CD4-positive, alpha-beta memory T cell (primary cell): Measurements from ENCODE around the gene RAPH1. TPM values are rescaled to one million over a fixed set of nuclear protein-coding genes. Genes with fewer than 3 reads are reported as not detected.
"Not testable (repeated sequence)": the region's sequence is repeated elsewhere in the genome, so short reads cannot be mapped to it uniquely, and the experiment has no call there.

Experiments
- CTCF ChIA-PET: fragments of 350-600 bp; sonication (Branson Sonifier 250); formaldehyde crosslinking; loops from one replicate; lab custom pipeline; 2021; ENCODE audit warnings: inconsistent platforms; ENCODE audit not compliant: partially characterized antibody; lab: Charles Lee
- POLR2A ChIA-PET: fragments of 350-600 bp; sonication (Branson Sonifier 250); formaldehyde crosslinking; loops from one replicate; lab custom pipeline; 2021; ENCODE audit not compliant: partially characterized antibody; lab: Charles Lee
- DNase-seq, 5 donors: peaks; one replicate each; pipeline versions ENCODE4 v3.0.0 to v3.0.0-alpha.2; 2020 to 2022; ENCODE audit warnings: mixed read lengths in 1 of 5
- H3K27ac ChIP-seq: one replicate; pipeline ENCODE4 v1.7.0; 2013; ENCODE audit warnings: low read depth, low read length
- H3K27me3 ChIP-seq: 2 replicates; pipeline ENCODE4 v1.7.0; 2013; ENCODE audit warnings: mild to moderate bottlenecking, low read length, moderate library complexity; ENCODE audit not compliant: insufficient read depth
- H3K36me3 ChIP-seq: 2 replicates; pipeline ENCODE4 v1.7.0; 2013; ENCODE audit warnings: mild to moderate bottlenecking, low read length, moderate library complexity; ENCODE audit not compliant: insufficient read depth
- H3K4me1 ChIP-seq: 2 replicates; pipeline ENCODE4 v1.7.0; 2013; ENCODE audit warnings: mild to moderate bottlenecking, low read length, moderate library complexity; ENCODE audit not compliant: insufficient read depth
- H3K4me3 ChIP-seq, 2 donors: one replicate each; pipeline ENCODE4 v1.7.0; 2013; ENCODE audit warnings: low read length in 2 of 2, mild to moderate bottlenecking in 1 of 2
- H3K9me3 ChIP-seq, 2 donors: one replicate each; pipeline ENCODE4 v1.7.0; 2013; ENCODE audit warnings: low read length in 2 of 2, control low read depth in 1 of 2; ENCODE audit not compliant: control insufficient read depth in 1 of 2
- H3K27ac Mint-ChIP-seq, 7 donors: one replicate each; pipeline ENCODE4 v1.8.0; 2020 to 2021; ENCODE audit warnings: mixed read lengths in 7 of 7, mild to moderate bottlenecking in 6 of 7, inconsistent platforms in 3 of 7, moderate library complexity in 3 of 7
- H3K27me3 Mint-ChIP-seq, 2 donors: one replicate each; pipeline ENCODE4 v1.8.0; 2020 to 2021; ENCODE audit warnings: mixed read lengths in 2 of 2
- H3K36me3 Mint-ChIP-seq, 2 donors: one replicate each; pipeline ENCODE4 v1.8.0; 2020 to 2021; ENCODE audit warnings: mixed read lengths in 2 of 2, inconsistent platforms in 1 of 2, mild to moderate bottlenecking in 1 of 2
- H3K4me1 Mint-ChIP-seq, 4 donors: one replicate each; pipeline ENCODE4 v1.8.0; 2020 to 2021; ENCODE audit warnings: mixed read lengths in 4 of 4, mild to moderate bottlenecking in 1 of 4
- H3K4me3 Mint-ChIP-seq, 8 donors: one replicate each; pipeline ENCODE4 v1.8.0; 2020 to 2021; ENCODE audit warnings: mixed read lengths in 8 of 8, mild to moderate bottlenecking in 7 of 8, moderate library complexity in 6 of 8, inconsistent platforms in 3 of 8
- H3K9me3 Mint-ChIP-seq, 8 donors: one replicate each; pipeline ENCODE4 v1.8.0; 2020 to 2021; ENCODE audit warnings: mixed read lengths in 8 of 8, mild to moderate bottlenecking in 5 of 8, inconsistent platforms in 3 of 8, moderate library complexity in 1 of 8
- intact Hi-C: fragments of 100-400 bp; cut with micrococcal nuclease; formaldehyde crosslinking; loops from one replicate; pipeline ENCODE4 v1.15.1; 2023
- polyA plus RNA-seq, 2 donors: library from polyadenylated mRNA; unstranded; fragments of 300-500 nt; fragmentation: Illumina TruSeq; gene quantifications; one replicate each; pipeline ENCODE4 v1.2.3, GENCODE V29; 2021
- total RNA-seq, 2 experiments: library from RNA; stranded (reverse); gene quantifications; one replicate each; pipeline ENCODE4 v1.2.3, GENCODE V29; 2021

The RAPH1 gene
- total and polyA plus RNA-seq, 4 experiments from 2014 or later = 1.0 to 2.6 (median 1.6) TPM

DNA sequence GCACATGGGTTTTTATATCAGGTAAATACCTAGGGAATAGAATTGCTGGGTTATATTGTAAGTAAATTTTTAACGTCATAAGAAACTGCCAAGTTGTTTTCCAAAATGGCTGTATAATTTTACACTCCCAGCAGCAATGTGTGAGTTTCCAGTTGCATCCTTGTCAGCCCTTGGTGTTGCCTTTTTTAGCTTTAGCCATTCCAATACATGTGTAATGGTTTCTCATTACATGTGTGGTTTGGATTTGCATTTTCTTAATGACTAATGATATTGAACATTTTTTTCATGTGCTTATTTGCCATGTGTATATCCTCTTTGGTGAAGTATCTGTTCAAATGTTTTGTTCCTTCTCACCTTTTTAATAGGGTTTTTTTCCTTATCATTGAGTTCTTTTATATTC lies 136.1 kb downstream of the RAPH1 start:
- Mint-ChIP-seq H3K27me3 (no peaks in the 10 kb centered on the region), H3K27ac (no peak overlapping the region), H3K4me1 (peaks cover 0 to 3% (median 0%) of the 10 kb centered on the region in 4 donors), H3K9me3 (peaks cover 0 to 2% (median 0%) of the 10 kb centered on the region in 8 donors), H3K4me3 (no peak overlapping the region), H3K36me3 (peaks cover 37 to 50% of the 10 kb centered on the region in 2 donors)
- POLR2A ChIA-PET = no interaction called here
- Histone ChIP-seq H3K4me3 (no peak overlapping the region), H3K4me1 (no peaks in the 10 kb centered on the region), H3K36me3 (peaks cover 7% of the 10 kb centered on the region), H3K9me3 (no peaks in the 10 kb centered on the region), H3K27ac (no peak overlapping the region), H3K27me3 (no peaks in the 10 kb centered on the region)
- intact Hi-C loops = no loop called here
- CTCF ChIA-PET = no interaction called here
- DNase-seq = no peak

DNA sequence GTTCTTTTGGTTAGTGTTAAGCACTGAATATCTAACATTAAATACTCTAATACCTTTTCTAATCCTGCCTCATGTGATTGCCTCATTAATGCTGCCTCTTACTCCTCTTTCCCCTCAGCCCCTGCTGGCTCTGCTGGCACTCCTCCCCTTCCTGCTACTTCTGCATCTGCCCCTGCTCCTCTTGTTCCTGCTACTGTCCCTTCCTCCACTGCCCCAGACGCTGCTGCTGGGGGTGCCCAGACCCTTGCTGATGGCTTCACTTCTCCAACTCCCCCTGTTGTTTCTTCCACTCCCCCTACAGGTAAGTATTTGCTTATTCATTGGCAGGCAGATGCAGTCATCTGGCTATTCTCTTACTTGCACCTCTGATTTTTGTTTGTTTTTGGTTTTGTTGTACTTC lies 138.4 kb downstream of the RAPH1 start:
- H3K4me1 ChIP-seq = no peaks in the 10 kb centered on the region
- H3K27me3 ChIP-seq = no peaks in the 10 kb centered on the region
- Mint-ChIP-seq H3K27me3 (no peaks in the 10 kb centered on the region), H3K4me1 (peaks cover 0 to 3% (median 0%) of the 10 kb centered on the region in 4 donors), H3K9me3 (peaks cover 0 to 2% (median 0%) of the 10 kb centered on the region in 8 donors), H3K36me3 (peaks cover 34 to 46% of the 10 kb centered on the region in 2 donors), H3K4me3 (no peak overlapping the region), H3K27ac (peak overlapping the region in 1 of 7 donors; percentile 44)
- DNase-seq = no peak
- no peaks in the 10 kb centered on the region for H3K9me3 ChIP-seq
- POLR2A ChIA-PET = no interaction called here
- H3K27ac ChIP-seq = no peak overlapping the region
- intact Hi-C loops = no loop called here
- peaks cover 7% of the 10 kb centered on the region for H3K36me3 ChIP-seq
- CTCF ChIA-PET = no interaction called here
- no peak overlapping the region for H3K4me3 ChIP-seq

- no peak overlapping the region for H3K4me3 Mint-ChIP-seq
- no peak for DNase-seq
- CTCF ChIA-PET = no interaction called here
- intact Hi-C loops = no loop called here
- POLR2A ChIA-PET = no interaction called here
- Histone ChIP-seq H3K9me3 (no peaks in the 10 kb centered on the region), H3K36me3 (peaks cover 7% of the 10 kb centered on the region), H3K4me1 (no peaks in the 10 kb centered on the region), H3K4me3 (no peak overlapping the region), H3K27ac (no peak overlapping the region), H3K27me3 (no peaks in the 10 kb centered on the region)
- peaks cover 0 to 3% (median 0%) of the 10 kb centered on the region in 4 donors for H3K4me1 Mint-ChIP-seq
- H3K27ac Mint-ChIP-seq = no peak overlapping the region
- peaks cover 31 to 40% of the 10 kb centered on the region in 2 donors for H3K36me3 Mint-ChIP-seq
- H3K9me3 Mint-ChIP-seq = peaks cover 0 to 2% (median 0%) of the 10 kb centered on the region in 8 donors
- H3K27me3 Mint-ChIP-seq = no peaks in the 10 kb centered on the region
These were observed 139.2 kb downstream of the RAPH1 start for GRCh38 chr2:203395858-203396257.

GRCh38 chr2:203394519-203395227 lies 140.4 kb downstream of the RAPH1 start:
- Histone ChIP-seq H3K4me3 (no peak overlapping the region), H3K9me3 (no peaks in the 10 kb centered on the region), H3K4me1 (no peaks in the 10 kb centered on the region), H3K36me3 (peaks cover 7% of the 10 kb centered on the region), H3K27ac (no peak overlapping the region), H3K27me3 (no peaks in the 10 kb centered on the region)
- H3K27ac Mint-ChIP-seq = no peak overlapping the region
- CTCF ChIA-PET = no interaction called here
- H3K27me3 Mint-ChIP-seq = no peaks in the 10 kb centered on the region
- POLR2A ChIA-PET = no interaction called here
- peaks cover 0 to 2% (median 0%) of the 10 kb centered on the region in 8 donors for H3K9me3 Mint-ChIP-seq
- no peak for DNase-seq
- H3K36me3 Mint-ChIP-seq = peaks cover 34 to 40% of the 10 kb centered on the region in 2 donors
- H3K4me3 Mint-ChIP-seq = no peak overlapping the region
- intact Hi-C loops = no loop called here
- peaks cover 0 to 3% (median 0%) of the 10 kb centered on the region in 4 donors for H3K4me1 Mint-ChIP-seq

DNA sequence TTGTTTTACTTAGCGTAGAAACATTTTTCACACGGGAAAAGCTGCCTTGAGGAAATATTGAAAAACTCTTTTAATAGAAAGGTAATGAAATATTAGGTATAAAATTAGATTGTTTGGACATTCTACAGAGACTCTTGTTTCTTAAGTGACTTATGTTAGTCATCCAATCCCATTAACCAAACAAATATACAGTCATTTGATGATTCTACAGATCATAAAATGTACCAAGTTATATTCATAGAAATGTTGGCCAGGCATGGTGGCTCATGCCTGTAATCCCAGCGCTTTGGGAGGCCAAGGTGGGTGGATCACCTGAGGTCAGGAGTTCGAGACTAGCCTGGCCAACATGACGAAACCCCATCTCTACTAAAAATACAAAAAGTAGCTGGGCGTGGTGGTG lies 146.9 kb downstream of the RAPH1 start:
- H3K36me3 ChIP-seq, H3K27me3 ChIP-seq, H3K27ac Mint-ChIP-seq, H3K9me3 Mint-ChIP-seq, H3K4me1 ChIP-seq, H3K27me3 Mint-ChIP-seq, POLR2A ChIA-PET, H3K4me3 ChIP-seq, CTCF ChIA-PET, H3K9me3 ChIP-seq, H3K27ac ChIP-seq, DNase-seq, intact Hi-C loops, H3K4me1 Mint-ChIP-seq: not testable (repeated sequence)
- H3K4me3 Mint-ChIP-seq = peak overlapping the region in 1 of 8 donors; percentile 15
- H3K36me3 Mint-ChIP-seq = peaks cover 14 to 19% of the 10 kb centered on the region in 2 donors

DNA sequence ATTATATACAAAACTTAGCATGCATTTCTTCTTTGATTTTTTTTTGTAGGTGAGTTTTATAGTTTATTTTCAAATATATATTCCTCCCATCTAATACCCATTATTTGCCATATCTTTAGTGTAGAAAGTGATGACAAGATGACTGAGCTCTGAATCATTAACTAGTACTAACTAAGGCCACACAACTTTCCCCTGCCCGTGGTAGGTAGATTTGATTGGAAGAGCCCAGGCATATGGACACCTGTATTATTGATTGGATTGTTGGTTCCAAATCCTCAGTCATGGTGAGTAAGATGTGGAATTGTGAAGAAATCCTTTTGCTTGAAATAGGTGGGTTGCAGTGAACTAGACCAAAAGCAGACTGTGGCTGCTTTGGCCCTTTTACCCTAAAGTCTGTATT lies 152.1 kb downstream of the RAPH1 start:
- Histone ChIP-seq H3K4me1 (no peaks in the 10 kb centered on the region), H3K4me3 (no peak overlapping the region), H3K9me3 (no peaks in the 10 kb centered on the region), H3K36me3 (no peaks in the 10 kb centered on the region), H3K27me3 (no peaks in the 10 kb centered on the region), H3K27ac (no peak overlapping the region)
- no peak for DNase-seq
- Mint-ChIP-seq H3K4me3 (no peak overlapping the region), H3K27me3 (no peaks in the 10 kb centered on the region), H3K4me1 (peaks cover 0 to 1% (median 0%) of the 10 kb centered on the region in 4 donors), H3K36me3 (peaks cover 17% of the 10 kb centered on the region in 2 donors), H3K27ac (no peak overlapping the region), H3K9me3 (no peaks in the 10 kb centered on the region)
- ChIA-PET POLR2A (interaction anchor here (0.7 kb wide), 1 partner anchor 18 kb away, joined by 3 read pairs; no protein-coding TSS in a partner anchor), CTCF (no interaction called here)
- intact Hi-C loops = no loop called here

- H3K4me1 Mint-ChIP-seq = peaks cover 0 to 7% (median 2%) of the 10 kb centered on the region in 4 donors
- ChIA-PET CTCF (no interaction called here), POLR2A (no interaction called here)
- Histone ChIP-seq H3K27me3 (no peaks in the 10 kb centered on the region), H3K9me3 (no peaks in the 10 kb centered on the region), H3K4me1 (no peaks in the 10 kb centered on the region), H3K4me3 (no peak overlapping the region), H3K36me3 (no peaks in the 10 kb centered on the region), H3K27ac (no peak overlapping the region)
- H3K4me3 Mint-ChIP-seq = no peak overlapping the region
- no peaks in the 10 kb centered on the region for H3K27me3 Mint-ChIP-seq
- DNase-seq = no peak
- H3K9me3 Mint-ChIP-seq = no peaks in the 10 kb centered on the region
- intact Hi-C loops = no loop called here
- peaks cover 14 to 20% of the 10 kb centered on the region in 2 donors for H3K36me3 Mint-ChIP-seq
- no peak overlapping the region for H3K27ac Mint-ChIP-seq
These were observed 155.9 kb downstream of the RAPH1 start for GRCh38 chr2:203379156-203379555.
